HG02938 (cell line): ENCODE measurements around the gene PLD1.
"Not testable (repeated sequence)": the region's sequence is repeated elsewhere in the genome, so short reads cannot be mapped to it uniquely, and the experiment has no call there.

Experiments used
- ATAC-seq: cut with Tn5 transposase; IDR thresholded peaks from one replicate; pipeline ENCODE4 v1.9.1; 2021; ENCODE audit warnings: mild to moderate bottlenecking, moderate library complexity; ENCODE audit not compliant: unreplicated experiment

The PLD1 gene

GRCh38 chr3:171584100-171584499 lies 226.2 kb downstream of the PLD1 start:
- ATAC-seq, result no peak

DNA sequence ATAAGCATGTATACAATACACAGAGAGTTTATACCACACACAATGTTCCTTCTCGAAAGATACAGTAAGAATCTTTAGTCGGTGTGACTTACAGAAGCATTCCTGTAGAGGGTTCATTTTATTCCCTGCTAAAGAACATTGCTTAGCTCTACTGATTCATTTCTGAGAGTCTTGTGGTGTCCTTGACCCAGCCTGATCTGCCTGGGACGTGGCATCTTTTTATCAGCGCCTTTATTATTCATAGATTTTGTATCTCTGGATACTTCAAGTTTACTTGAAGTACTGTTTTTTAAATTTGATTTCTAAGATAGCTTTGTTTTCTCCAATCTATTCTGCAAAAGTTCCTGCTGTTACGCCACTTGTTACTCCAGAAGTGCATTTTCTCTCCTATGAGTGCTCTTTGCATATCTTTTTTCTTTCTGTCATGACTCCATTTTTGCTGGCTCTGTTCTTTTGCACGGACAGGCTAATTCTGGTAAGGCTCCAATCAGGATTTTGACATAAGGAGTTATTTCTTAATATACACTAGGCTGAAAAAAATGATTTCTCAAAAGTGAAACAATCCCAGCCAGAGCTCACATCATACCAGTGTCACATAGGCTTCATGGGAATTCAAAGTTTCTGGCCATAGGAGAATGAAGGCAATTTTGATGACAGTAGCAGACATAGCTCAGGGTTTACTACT lies 235.6 kb downstream of the PLD1 start:
- ATAC-seq, result no peak

- ATAC-seq, result no peak
Observed at GRCh38 chr3:171569571-171570132, 240.6 kb downstream of the PLD1 start.

DNA sequence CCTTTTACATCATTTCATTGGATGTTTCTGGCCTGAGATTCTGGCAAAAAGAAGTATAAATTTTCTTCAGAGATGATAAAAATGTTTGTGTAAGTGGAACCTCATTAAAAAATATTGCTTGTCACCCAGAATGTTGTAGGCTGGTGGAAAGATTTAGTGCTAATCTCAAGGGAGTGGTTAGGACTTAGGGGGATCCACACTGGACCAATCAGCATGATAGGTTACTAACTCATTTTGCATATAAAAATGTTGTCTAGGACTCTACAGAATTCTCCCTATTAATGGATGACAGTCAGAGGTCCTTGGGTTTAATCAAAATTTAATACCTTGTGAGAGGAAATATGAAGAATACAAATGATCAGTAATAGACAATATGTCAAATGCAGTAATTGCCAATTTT lies 241.5 kb downstream of the PLD1 start:
- ATAC-seq, result no peak

DNA sequence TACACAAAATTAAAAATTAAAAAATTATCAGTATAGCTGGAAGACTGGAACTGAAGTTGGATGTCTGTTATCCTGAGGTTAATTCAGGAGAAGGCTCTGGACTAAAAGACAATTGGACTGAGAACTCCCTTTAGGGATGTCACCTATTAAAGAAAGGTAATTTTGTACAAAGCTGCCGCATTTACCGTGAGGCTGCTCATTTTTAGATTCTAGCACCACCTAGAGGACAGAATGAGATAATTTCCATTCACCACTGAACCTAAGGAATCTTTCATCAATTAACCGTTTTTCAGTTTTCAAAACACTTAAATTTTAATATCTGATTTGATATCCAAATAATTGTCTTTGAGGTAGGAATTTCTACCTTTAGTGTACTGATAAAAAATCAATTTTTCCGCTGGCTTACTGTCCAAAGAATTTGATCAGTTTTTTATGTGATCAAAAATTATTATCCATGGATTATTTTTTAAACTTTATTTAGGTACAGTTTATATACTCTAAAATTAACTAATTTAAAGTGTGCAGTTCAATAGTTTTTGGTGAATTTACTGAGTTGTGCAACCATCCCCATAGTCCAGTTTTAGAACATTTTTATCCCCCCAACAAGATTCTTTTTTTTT lies 243.4 kb downstream of the PLD1 start:
- no peak for ATAC-seq

DNA sequence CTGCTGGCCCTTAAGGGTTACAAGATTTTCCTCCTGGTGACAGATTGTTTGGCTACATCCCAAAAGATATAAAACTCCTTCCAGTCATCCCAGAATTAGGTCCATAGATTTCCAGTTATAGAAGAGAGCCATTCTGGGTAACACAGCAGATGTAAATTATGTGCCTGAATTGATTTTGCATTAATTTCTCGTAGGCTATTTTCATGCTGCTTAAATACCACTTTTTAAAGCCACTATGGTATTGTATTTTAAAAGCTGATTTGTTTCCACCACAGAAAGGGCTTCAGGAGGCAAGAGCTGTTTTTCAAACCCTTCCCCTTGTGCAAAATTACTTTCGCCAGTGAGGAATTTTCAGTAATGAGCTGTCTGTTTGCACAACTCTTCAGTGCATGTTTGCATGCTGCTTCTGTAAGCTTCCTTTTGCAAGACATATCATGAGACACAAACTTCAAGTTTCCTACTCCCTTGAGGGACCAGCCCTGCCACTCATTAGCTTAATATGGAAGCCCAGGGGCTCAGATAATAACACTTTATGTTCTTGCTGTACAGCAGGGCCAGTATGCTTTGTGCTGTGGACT lies 244.7 kb downstream of the PLD1 start:
- ATAC-seq, result no peak

DNA sequence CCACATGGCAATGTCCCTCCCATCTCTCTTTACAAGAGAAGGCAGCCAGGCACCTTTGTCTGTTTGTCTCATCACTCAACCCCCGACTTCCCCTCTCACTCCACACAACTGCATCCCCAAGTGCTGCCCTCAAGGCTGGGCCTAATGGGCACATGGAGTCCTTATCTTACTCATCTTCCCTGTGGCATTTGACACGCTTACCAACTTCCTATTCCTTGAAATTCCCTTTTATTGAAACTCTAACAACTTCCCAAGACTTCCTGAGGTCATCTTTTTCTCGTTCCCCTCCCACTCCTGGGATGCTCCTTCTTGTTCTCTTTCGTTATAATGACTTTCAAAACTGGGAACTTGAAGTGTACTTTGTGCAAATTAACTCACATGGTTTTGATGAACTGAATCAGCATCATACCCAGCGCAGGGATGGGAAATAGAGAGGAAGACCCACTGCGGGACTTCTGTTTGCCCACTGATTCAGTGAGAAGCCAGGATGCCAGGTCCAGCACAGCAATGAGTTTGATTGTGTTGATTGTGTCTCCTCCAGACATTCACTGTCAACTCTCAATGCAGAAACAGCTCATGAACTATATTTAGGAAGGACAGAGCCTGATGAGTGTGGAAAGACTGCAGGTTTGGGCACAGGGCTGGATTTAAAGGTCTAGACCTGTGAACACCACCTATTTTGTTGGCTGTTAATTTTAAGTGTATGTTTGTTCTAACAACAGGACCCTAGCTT lies 245.4 kb downstream of the PLD1 start:
- no peak for ATAC-seq

- ATAC-seq, result no peak
Observed at GRCh38 chr3:171563298-171563697, 247.0 kb downstream of the PLD1 start.

DNA sequence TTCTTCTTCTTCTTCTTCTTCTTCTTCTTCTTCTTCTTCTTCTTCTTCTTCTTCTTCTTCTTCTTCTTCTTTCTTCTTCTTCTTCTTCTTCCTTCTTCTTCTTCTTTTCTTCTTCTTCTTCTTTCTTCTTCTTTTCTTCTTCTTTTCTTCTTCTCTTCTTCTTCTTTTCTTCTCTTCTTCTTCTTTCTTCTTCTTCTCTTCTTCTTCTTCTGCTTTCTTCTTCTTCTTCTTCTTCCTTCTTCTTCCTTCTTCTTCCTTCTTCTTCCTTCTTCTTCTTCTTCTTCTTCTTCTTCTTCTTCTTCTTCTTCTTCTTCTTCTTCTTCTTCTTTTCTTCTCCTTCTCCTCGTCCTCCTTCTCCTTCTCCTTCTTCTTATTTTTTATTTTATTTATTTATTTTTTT lies 247.8 kb downstream of the PLD1 start:
- ATAC-seq, result not testable (repeated sequence)

DNA sequence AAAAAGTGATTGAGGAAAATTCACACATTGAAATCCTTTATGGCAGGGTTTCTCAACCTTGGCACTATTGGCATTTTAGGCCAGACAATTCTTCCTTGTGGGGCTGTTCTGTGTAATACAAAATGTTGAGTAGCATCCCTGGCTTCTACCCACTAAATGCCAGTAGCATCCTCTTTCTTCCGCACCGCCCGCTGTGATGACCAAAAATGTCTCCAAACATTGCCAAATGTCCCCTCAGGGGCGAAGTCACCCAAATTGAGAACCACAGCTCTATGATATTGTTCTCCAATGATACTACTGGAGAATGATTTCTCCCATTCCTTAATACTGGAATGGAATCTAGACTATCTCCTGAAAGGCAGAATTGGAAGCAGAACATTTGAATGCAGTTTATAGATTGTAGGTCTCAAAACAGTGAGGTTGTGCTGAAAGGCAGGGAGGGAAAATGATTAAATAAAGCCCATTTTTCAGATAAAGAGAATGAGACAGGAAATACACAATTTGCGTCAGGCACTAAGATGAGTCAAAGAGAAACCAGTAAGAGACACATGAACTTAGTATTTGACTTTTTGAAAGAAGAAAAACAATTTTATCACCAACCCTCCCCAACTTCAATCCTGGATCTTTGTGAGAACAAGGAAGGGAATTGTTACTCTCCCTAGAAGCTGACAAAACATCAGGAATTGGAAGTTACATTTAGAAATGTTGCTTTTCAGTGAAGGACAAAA lies 248.5 kb downstream of the PLD1 start:
- ATAC-seq, result peak; percentile 47

DNA sequence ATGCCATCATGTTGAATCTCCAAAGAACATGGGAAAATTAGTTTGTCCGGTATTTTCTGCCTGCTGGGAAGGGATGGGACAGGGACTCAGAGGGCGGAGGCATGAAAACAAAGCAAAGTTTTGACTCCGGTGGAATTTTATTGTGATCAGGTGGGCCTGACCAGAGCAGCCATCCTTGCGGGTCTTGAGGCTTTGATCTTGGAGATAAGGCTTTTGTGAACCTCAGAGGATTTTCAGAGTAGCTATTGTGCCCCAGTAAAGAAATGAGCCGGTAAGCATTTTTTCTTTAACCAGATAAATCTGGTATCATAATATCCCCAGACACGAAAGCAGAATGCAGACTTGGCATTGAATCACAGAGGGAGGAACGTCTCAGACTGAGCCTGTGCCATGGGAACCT lies 250.7 kb downstream of the PLD1 start:
- ATAC-seq, result no peak

DNA sequence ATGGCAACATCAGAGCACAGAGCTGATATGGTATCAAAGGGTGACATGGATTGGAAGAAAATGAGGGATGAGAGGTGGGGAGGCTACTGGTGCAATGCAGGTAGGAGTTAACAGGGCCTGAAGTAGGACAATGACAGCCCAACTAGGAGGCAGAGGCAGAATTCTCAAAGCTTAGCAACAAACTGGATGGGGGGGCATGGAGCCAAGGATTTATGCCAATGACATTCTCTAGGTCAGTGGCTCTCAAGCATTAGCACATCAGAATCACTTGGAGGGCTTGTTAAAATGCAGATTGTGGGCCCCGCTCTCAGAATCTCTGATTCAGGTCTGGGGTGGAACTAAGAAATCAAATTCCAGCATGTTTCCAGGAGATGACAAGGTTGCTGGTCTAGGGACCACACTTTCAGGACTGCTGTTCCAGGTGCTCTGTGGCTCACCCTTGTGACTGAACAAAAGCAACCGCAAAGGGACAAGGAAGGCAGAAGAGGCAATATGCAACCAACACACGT lies 252.0 kb downstream of the PLD1 start:
- ATAC-seq, result no peak

DNA sequence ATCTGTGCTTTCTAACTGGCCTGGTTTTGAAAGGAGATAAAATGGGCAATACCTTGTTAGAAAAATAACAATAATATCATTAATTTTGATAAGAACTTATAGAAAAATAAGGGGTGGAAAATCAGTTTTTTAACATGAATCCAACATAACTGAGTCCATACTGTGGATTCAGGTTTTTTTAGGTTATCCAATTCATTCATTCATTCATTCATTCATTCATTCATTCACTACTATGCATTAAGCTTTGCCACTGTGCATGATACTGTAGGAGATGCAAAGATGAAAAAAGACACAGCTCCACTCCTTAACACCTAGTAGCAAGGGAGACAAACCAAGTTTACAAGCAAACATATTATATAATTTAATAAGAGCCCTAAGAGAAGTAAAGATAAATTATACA lies 253.1 kb downstream of the PLD1 start:
- ATAC-seq, result no peak

DNA sequence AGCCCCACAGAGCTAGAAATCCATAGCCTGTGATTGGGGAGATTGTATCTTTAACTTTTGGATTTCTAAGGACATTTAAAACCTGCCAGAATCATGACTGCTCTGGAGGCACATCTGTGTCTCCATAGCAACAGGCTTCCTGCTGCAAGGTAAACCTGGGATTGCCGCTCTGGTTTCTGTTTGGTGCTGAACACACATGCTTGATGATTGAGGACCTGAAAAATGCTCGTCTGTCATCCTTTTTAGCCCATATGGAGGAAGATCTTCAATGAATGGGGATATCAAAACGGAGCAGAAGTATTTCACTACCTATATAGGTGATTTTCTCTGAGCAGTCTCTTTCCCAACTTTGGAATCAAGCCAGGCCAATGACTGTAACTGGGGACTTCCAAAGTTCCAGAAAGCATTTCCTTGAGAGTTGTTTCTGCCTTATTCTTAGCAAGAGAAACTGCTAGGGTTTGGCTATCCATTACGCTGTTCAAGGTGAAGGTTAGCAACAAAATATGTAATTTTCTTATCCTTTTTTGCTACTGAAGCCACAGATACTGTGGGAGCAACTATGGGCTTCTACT lies 253.6 kb downstream of the PLD1 start:
- ATAC-seq, result no peak

DNA sequence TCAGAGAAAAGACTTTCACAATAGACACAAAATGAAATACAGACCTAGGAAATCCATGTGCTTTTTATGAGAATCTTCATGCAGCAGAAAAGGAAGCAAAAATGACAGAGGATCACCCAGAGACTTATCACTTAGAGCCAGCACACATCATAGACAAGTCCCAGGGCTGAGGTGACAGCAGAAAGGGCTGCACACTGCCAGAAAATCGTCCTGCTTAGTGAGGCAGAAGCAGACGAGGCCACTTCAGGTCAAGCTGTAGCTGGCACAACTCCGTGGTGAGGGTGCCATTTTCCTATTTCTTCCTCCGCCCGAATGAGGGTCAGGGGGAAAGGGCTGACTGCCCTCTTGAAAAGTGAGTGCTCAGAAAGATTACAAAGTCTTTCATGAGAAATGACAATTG lies 254.1 kb downstream of the PLD1 start:
- ATAC-seq, result no peak

GRCh38 chr3:171553086-171553485 lies 257.2 kb downstream of the PLD1 start:
- ATAC-seq, result no peak

GRCh38 chr3:171552531-171552930 lies 257.8 kb downstream of the PLD1 start:
- ATAC-seq, result no peak

DNA sequence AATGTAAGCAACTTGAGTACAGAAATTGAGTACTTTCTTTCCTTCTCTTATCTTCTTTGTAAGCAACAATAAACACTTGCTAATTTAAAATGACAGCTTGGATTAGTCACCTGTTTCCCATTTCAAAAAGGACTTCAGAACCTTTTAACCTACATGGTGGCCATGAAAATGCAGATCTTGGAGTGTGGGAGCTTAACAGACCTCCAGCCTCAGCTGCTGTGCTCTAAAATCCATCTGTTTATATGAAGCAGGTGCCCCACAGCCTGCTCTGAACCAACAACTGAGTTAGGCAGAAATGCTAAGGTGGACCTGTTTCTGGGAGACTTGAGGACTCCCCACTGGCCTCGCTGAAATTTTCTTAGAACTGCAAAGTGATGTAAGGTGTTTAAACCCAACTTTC lies 259.0 kb downstream of the PLD1 start:
- no peak for ATAC-seq
